Smooth muscle cell (in vitro differentiated cells): ENCODE measurements around the gene RBM14. TPM values are rescaled to one million over a fixed set of nuclear protein-coding genes. Genes with fewer than 3 reads are reported as not detected.

Experiments used
- DNase-seq: peaks from one replicate; lab custom pipeline; 2025; ENCODE audit not compliant: unreplicated experiment; lab: John Stamatoyannopoulos, UW
- H2AFZ ChIP-seq: fragments of 200-600 bp; sonication (generic); 2 replicates; pipeline ENCODE4 v1.6.0; 2016; ENCODE audit warnings: antibody characterized with exemption, low read depth, mild to moderate bottlenecking
- H3F3A ChIP-seq: fragments of 200-600 bp; sonication (generic); 2 replicates; pipeline ENCODE4 v1.6.0; 2017; ENCODE audit warnings: antibody characterized with exemption, low read depth
- H3K27ac ChIP-seq: fragments of 200-600 bp; sonication (generic); 2 replicates; pipeline ENCODE4 v1.5.1; 2016; ENCODE audit warnings: low read depth, mild to moderate bottlenecking
- H3K27me3 ChIP-seq: fragments of 200-600 bp; sonication (generic); 2 replicates; pipeline ENCODE4 v1.6.1; 2016; ENCODE audit warnings: low read depth, mild to moderate bottlenecking
- H3K36me3 ChIP-seq: fragments of 200-600 bp; sonication (generic); 2 replicates; pipeline ENCODE4 v1.5.1; 2016; ENCODE audit warnings: low read depth
- H3K4me1 ChIP-seq: fragments of 200-600 bp; sonication (generic); 2 replicates; pipeline ENCODE4 v1.5.1; 2016; ENCODE audit warnings: low read depth
- H3K4me2 ChIP-seq: fragments of 200-600 bp; sonication (generic); 2 replicates; pipeline ENCODE4 v1.6.0; 2016; ENCODE audit warnings: mild to moderate bottlenecking
- H3K4me3 ChIP-seq: fragments of 200-600 bp; sonication (generic); 2 replicates; pipeline ENCODE4 v1.5.1; 2016; ENCODE audit warnings: mild to moderate bottlenecking
- H3K79me2 ChIP-seq: fragments of 200-600 bp; sonication (generic); 2 replicates; pipeline ENCODE4 v1.6.0; 2016; ENCODE audit warnings: low read depth, mild to moderate bottlenecking
- H3K9ac ChIP-seq: fragments of 200-600 bp; sonication (generic); 2 replicates; pipeline ENCODE4 v1.6.0; 2016; ENCODE audit warnings: low read depth
- H3K9me3 ChIP-seq: fragments of 200-600 bp; sonication (generic); replicated peaks from 2 replicates; pipeline ENCODE4 v1.5.1; 2016; ENCODE audit warnings: low read depth
- H4K20me1 ChIP-seq: fragments of 200-600 bp; sonication (generic); 2 replicates; pipeline ENCODE4 v1.6.0; 2016; ENCODE audit warnings: low read depth
- WGBS: methylation state at CpG from one replicate; pipeline ENCODE4 v1.1.7; 2016; ENCODE audit warnings: low lambda C conversion rate; 5-methylcytosine and 5-hydroxymethylcytosine counted together
- polyA plus RNA-seq: library from polyadenylated mRNA; unstranded; fragments of >200 nt; fragmentation: Nextera tagmentation; extraction: Ambion mirVana; gene quantifications from 2 replicates; pipeline ENCODE4 v1.2.1, GENCODE V29; 2016
- total RNA-seq: library from RNA; depleted of rRNA; stranded (reverse); fragments of >200 nt; gene quantifications from 2 replicates; pipeline ENCODE4 v1.2.3, GENCODE V29; 2014
- TF ChIP-seq, protein P1 (sequence below): fragments of 200-600 bp; sonication (generic); IDR thresholded peaks from 2 replicates; pipeline ENCODE4 v1.5.1; 2017; ENCODE audit warnings: borderline replicate concordance, mild to moderate bottlenecking, antibody characterized with exemption; ENCODE audit not compliant: insufficient read depth, poor library complexity, severe bottlenecking

RBM14 gene
- total and polyA plus RNA-seq, 2 experiments from 2014 or later: 34.4 to 41.1 TPM

DNA sequence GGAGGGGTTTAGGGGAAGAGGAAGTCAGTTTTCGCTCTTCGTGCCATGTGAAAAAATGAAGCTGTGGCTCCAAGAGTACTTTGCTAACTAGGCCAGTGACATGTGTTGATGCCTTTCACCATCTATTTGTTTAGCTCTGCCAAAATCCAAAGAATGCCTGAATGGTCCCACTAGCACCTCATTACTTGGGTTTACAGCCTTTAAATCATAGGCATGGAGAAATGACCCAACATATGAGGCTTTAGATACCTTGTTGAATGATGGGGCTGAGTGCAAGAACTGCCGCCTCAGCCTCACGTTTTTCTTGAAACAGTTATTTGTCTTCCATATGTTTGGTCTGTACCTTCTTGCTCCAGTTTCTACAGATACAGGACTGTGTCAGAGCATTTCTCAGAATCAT is 30.4 kb downstream of the RBM14 start:
- no peak overlapping the region for H3K4me3 ChIP-seq
- H2AFZ ChIP-seq: no peak overlapping the region
- TF ChIP-seq, protein P1, sequence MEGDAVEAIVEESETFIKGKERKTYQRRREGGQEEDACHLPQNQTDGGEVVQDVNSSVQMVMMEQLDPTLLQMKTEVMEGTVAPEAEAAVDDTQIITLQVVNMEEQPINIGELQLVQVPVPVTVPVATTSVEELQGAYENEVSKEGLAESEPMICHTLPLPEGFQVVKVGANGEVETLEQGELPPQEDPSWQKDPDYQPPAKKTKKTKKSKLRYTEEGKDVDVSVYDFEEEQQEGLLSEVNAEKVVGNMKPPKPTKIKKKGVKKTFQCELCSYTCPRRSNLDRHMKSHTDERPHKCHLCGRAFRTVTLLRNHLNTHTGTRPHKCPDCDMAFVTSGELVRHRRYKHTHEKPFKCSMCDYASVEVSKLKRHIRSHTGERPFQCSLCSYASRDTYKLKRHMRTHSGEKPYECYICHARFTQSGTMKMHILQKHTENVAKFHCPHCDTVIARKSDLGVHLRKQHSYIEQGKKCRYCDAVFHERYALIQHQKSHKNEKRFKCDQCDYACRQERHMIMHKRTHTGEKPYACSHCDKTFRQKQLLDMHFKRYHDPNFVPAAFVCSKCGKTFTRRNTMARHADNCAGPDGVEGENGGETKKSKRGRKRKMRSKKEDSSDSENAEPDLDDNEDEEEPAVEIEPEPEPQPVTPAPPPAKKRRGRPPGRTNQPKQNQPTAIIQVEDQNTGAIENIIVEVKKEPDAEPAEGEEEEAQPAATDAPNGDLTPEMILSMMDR: no peak
- peaks cover 28% of the 10 kb centered on the region for H3F3A ChIP-seq
- H3K27ac ChIP-seq: no peak overlapping the region
- H3K27me3 ChIP-seq: no peaks in the 10 kb centered on the region
- WGBS: 84% methylated on average over 4 of the region's 4 CpGs
- peaks cover 100% of the 10 kb centered on the region for H4K20me1 ChIP-seq
- no peaks in the 10 kb centered on the region for H3K9me3 ChIP-seq
- no peak overlapping the region for H3K4me2 ChIP-seq
- no peak overlapping the region for H3K9ac ChIP-seq
- peaks cover 19% of the 10 kb centered on the region for H3K36me3 ChIP-seq
- DNase-seq: no peak
- peaks cover 13% of the 10 kb centered on the region for H3K4me1 ChIP-seq
- H3K79me2 ChIP-seq: peaks cover 99% of the 10 kb centered on the region

DNA sequence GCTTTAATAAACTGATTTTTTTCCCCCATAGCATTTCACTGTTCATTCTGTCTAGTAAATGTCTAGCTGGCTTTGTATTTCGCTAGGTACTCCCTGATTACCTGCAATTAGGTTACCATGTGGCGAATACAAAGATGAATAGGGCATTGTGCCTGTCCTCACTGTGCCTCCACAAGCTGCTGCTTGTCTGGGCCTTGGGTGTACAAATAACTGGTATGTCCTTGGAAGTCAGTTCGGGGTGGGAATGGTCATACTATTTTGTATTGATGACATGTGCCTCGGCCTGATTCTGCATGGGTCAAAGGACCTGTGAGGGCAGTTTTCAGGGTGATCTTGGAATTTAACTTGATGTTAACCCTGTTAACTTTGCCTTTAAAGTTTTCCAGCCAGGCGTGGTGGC is 33.5 kb downstream of the RBM14 start:
- Histone ChIP-seq H3K27me3 (no peaks in the 10 kb centered on the region), H3K9me3 (no peaks in the 10 kb centered on the region), H3F3A (peaks cover 31% of the 10 kb centered on the region), H3K79me2 (peaks cover 91% of the 10 kb centered on the region), H3K4me2 (no peak overlapping the region), H3K36me3 (peaks cover 10% of the 10 kb centered on the region), H3K9ac (no peak overlapping the region), H3K4me3 (no peak overlapping the region), H3K4me1 (no peaks in the 10 kb centered on the region), H4K20me1 (peaks cover 100% of the 10 kb centered on the region), H3K27ac (no peak overlapping the region), H2AFZ (no peak overlapping the region)
- WGBS: 96% methylated on average over 5 of the region's 5 CpGs
- TF ChIP-seq, protein P1: no peak
- DNase-seq: no peak

DNA sequence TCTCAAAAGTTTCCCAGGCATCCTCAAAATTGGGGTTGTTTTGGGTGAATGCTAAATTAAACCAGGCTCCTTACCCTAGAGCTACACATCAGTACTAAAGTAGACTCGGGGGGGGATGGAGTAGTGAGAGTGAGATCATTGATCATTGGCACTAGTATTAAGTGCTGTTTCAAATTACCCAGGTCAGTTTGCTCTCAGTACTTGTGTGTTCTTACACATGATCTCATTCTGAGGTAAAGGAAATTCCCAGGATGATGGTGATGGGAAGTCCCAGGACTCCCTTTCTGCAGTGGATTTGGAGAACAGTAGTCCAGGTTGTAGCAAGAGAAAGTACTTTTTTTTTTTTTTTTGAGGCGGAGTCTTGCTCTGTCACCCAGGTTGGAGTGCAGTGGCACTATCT is 34.6 kb downstream of the RBM14 start:
- no peaks in the 10 kb centered on the region for H3K9me3 ChIP-seq
- no peak overlapping the region for H3K4me3 ChIP-seq
- H3F3A ChIP-seq: peaks cover 31% of the 10 kb centered on the region
- H3K27me3 ChIP-seq: no peaks in the 10 kb centered on the region
- WGBS: 97% methylated on average over 2 of the region's 2 CpGs
- no peak overlapping the region for H3K4me2 ChIP-seq
- H3K27ac ChIP-seq: no peak overlapping the region
- H3K4me1 ChIP-seq: no peaks in the 10 kb centered on the region
- peaks cover 10% of the 10 kb centered on the region for H3K36me3 ChIP-seq
- H3K9ac ChIP-seq: no peak overlapping the region
- peaks cover 100% of the 10 kb centered on the region for H4K20me1 ChIP-seq
- no peak for DNase-seq
- TF ChIP-seq, protein P1: no peak
- H3K79me2 ChIP-seq: peaks cover 87% of the 10 kb centered on the region
- H2AFZ ChIP-seq: no peak overlapping the region

DNA sequence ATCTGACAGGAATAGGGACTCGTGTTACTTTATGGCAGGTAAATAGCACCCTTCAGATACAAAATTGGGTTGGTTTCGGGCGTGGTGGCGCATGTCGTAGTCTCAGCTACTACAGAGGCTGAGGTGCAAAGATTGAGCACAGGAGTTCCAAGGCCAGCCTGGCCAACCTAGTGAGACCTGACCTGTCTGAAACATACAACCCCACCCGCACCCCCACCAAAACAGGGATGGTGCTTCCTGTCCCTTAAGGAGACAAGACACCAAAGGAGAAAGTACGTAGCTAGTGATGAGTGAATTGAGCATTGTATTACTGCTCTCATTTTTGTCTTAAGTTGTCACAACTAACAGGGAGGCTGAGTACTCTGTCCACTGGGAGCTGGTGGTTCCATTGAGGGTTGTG is 36.2 kb downstream of the RBM14 start:
- TF ChIP-seq, protein P1: no peak
- WGBS: 93% methylated on average over 7 of the region's 7 CpGs
- Histone ChIP-seq H3K4me1 (no peaks in the 10 kb centered on the region), H3K4me3 (no peak overlapping the region), H3K27me3 (no peaks in the 10 kb centered on the region), H3F3A (peaks cover 23% of the 10 kb centered on the region), H3K9ac (no peak overlapping the region), H3K4me2 (no peak overlapping the region), H4K20me1 (peaks cover 100% of the 10 kb centered on the region), H3K9me3 (no peaks in the 10 kb centered on the region), H3K27ac (no peak overlapping the region), H3K79me2 (peaks cover 75% of the 10 kb centered on the region), H3K36me3 (peaks cover 1% of the 10 kb centered on the region), H2AFZ (no peak overlapping the region)
- DNase-seq: no peak
